OCI-LY3 (cell line): Measurements from ENCODE around the gene MFSD6.

Experiments used
- H2AFZ ChIP-seq: fragments of 200-600, 300-600 bp; shearing (Covaris generic); 2 replicates; pipeline ENCODE4 v1.6.0; 2014; ENCODE audit warnings: antibody characterized with exemption, low read depth, low read length
- H3K27ac ChIP-seq: fragments of 200-600, 300-600 bp; sonication (generic); 2 replicates; pipeline ENCODE4 v1.5.1; 2014; ENCODE audit warnings: mild to moderate bottlenecking, low read length, moderate library complexity, mixed read lengths
- H3K27me3 ChIP-seq: fragments of 200-600, 300-600 bp; sonication (generic); 2 replicates; pipeline ENCODE4 v1.6.1; 2014; ENCODE audit warnings: low read depth, low read length, mixed read lengths
- H3K36me3 ChIP-seq: fragments of 200-600, 300-600 bp; sonication (generic); replicated peaks from 2 replicates; pipeline ENCODE3; 2014; ENCODE audit warnings: low read depth, low read length, mixed read lengths
- H3K4me1 ChIP-seq: fragments of 300-600, 200-600 bp; sonication (generic); 2 replicates; pipeline ENCODE4 v1.6.1; 2014; ENCODE audit warnings: low read length, mixed read lengths
- H3K4me2 ChIP-seq: fragments of 200-600, 300-600 bp; sonication (generic); 2 replicates; pipeline ENCODE4 v1.6.1; 2014; ENCODE audit warnings: low read length, mixed read lengths
- H3K4me3 ChIP-seq: fragments of 300-600, 200-600 bp; sonication (generic); 2 replicates; pipeline ENCODE4 v1.5.1; 2014; ENCODE audit warnings: antibody characterized with exemption, mild to moderate bottlenecking, low read length, moderate library complexity
- H3K79me2 ChIP-seq: fragments of 300-600, 200-600 bp; shearing (Covaris generic); 2 replicates; pipeline ENCODE4 v1.6.1; 2014; ENCODE audit warnings: mild to moderate bottlenecking, low read length, mixed read lengths
- H3K9ac ChIP-seq: fragments of 300-600, 200-600 bp; shearing (Covaris generic); 2 replicates; pipeline ENCODE4 v1.6.0; 2014; ENCODE audit warnings: mild to moderate bottlenecking, low read length, moderate library complexity
- H3K9me3 ChIP-seq: fragments of 200-600, 300-600 bp; shearing (Covaris generic); 2 replicates; pipeline ENCODE4 v1.6.1; 2014; ENCODE audit warnings: low read length, mixed read lengths; ENCODE audit not compliant: insufficient read depth
- H4K20me1 ChIP-seq: fragments of 200-600, 300-600 bp; sonication (generic); 2 replicates; pipeline ENCODE4 v1.6.1; 2016; ENCODE audit warnings: low read length, mixed read lengths; ENCODE audit not compliant: insufficient read depth
- CTCF ChIP-seq: fragments of 200-600, 300-600 bp; sonication (generic); IDR thresholded peaks from 2 replicates; pipeline ENCODE4 v1.5.1; 2014; ENCODE audit warnings: antibody characterized with exemption, low read length, low read depth
- EZH2phosphoT487 ChIP-seq: fragments of 200-600 bp; shearing (Covaris generic); IDR thresholded peaks from 2 replicates; pipeline ENCODE4 v1.6.1; 2018; ENCODE audit warnings: antibody characterized with exemption, mixed run types, low read depth

Gene MFSD6

GRCh38 chr2:190468814-190469569, 60.8 kb downstream of the MFSD6 start:
- no peak overlapping the region for H2AFZ ChIP-seq
- H3K4me3 ChIP-seq = no peak overlapping the region
- H3K4me2 ChIP-seq = no peak overlapping the region
- no peaks in the 10 kb centered on the region for H4K20me1 ChIP-seq
- no peaks in the 10 kb centered on the region for H3K36me3 ChIP-seq
- no peaks in the 10 kb centered on the region for H3K9me3 ChIP-seq
- no peak overlapping the region for H3K9ac ChIP-seq
- no peak overlapping the region for H3K27ac ChIP-seq
- H3K79me2 ChIP-seq = no peaks in the 10 kb centered on the region
- no peaks in the 10 kb centered on the region for H3K27me3 ChIP-seq
- no peak for TF ChIP-seq EZH2phosphoT487
- TF ChIP-seq CTCF = no peak
- no peaks in the 10 kb centered on the region for H3K4me1 ChIP-seq

GRCh38 chr2:190469771-190470170, 61.6 kb downstream of the MFSD6 start:
- Histone ChIP-seq H3K9ac (no peak overlapping the region), H3K4me3 (no peak overlapping the region), H3K9me3 (no peaks in the 10 kb centered on the region), H3K27me3 (no peaks in the 10 kb centered on the region), H3K36me3 (no peaks in the 10 kb centered on the region), H3K4me1 (no peaks in the 10 kb centered on the region), H3K4me2 (no peak overlapping the region), H2AFZ (no peak overlapping the region), H4K20me1 (no peaks in the 10 kb centered on the region), H3K79me2 (no peaks in the 10 kb centered on the region), H3K27ac (no peak overlapping the region)
- TF ChIP-seq CTCF (no peak), EZH2phosphoT487 (no peak)

- H3K4me1 ChIP-seq = no peaks in the 10 kb centered on the region
- TF ChIP-seq CTCF = no peak
- TF ChIP-seq EZH2phosphoT487 = no peak
- no peaks in the 10 kb centered on the region for H3K27me3 ChIP-seq
- H3K9ac ChIP-seq = no peak overlapping the region
- H3K4me3 ChIP-seq = no peak overlapping the region
- H3K4me2 ChIP-seq = no peak overlapping the region
- H3K27ac ChIP-seq = no peak overlapping the region
- no peaks in the 10 kb centered on the region for H3K79me2 ChIP-seq
- no peaks in the 10 kb centered on the region for H4K20me1 ChIP-seq
- H2AFZ ChIP-seq = no peak overlapping the region
- no peaks in the 10 kb centered on the region for H3K36me3 ChIP-seq
- H3K9me3 ChIP-seq = no peaks in the 10 kb centered on the region
These were observed 62.2 kb downstream of the MFSD6 start for GRCh38 chr2:190470256-190470826.

GRCh38 chr2:190477661-190478454, 69.7 kb downstream of the MFSD6 start:
- H3K9me3 ChIP-seq = no peaks in the 10 kb centered on the region
- no peak overlapping the region for H2AFZ ChIP-seq
- H3K36me3 ChIP-seq = no peaks in the 10 kb centered on the region
- H3K79me2 ChIP-seq = no peaks in the 10 kb centered on the region
- no peaks in the 10 kb centered on the region for H3K27me3 ChIP-seq
- H4K20me1 ChIP-seq = no peaks in the 10 kb centered on the region
- H3K4me3 ChIP-seq = no peak overlapping the region
- TF ChIP-seq EZH2phosphoT487 (no peak), CTCF (no peak)
- no peak overlapping the region for H3K9ac ChIP-seq
- H3K4me1 ChIP-seq = no peaks in the 10 kb centered on the region
- no peak overlapping the region for H3K27ac ChIP-seq
- H3K4me2 ChIP-seq = no peak overlapping the region
